Nephron (organoid): ENCODE results near the gene USP20.

Experiments
- H3K27ac Mint-ChIP-seq, 3 experiments: 2 replicates each; pipeline ENCODE4 v1.8.0; 2020; ENCODE audit warnings: mixed read lengths in 3 of 3, mild to moderate bottlenecking in 2 of 3, moderate library complexity in 1 of 3
- H3K27me3 Mint-ChIP-seq: 2 replicates; pipeline ENCODE4 v1.8.0; 2021; ENCODE audit warnings: low read depth, mild to moderate bottlenecking, moderate library complexity, mixed read lengths
- H3K36me3 Mint-ChIP-seq: 2 replicates; pipeline ENCODE4 v1.8.0; 2020; ENCODE audit warnings: low read depth, mixed read lengths
- H3K4me1 Mint-ChIP-seq: 2 replicates; pipeline ENCODE4 v1.8.0; 2020; ENCODE audit warnings: mixed read lengths
- H3K4me3 Mint-ChIP-seq, 3 experiments: 2 replicates each; pipeline ENCODE4 v1.8.0; 2020; ENCODE audit warnings: mild to moderate bottlenecking in 3 of 3, mixed read lengths in 3 of 3, moderate library complexity in 2 of 3
- H3K9me3 Mint-ChIP-seq: 2 replicates; pipeline ENCODE4 v1.8.0; 2020; ENCODE audit warnings: mixed read lengths
- TF ChIP-seq, protein P1 (sequence below), 3 experiments: fragments of 200-600 bp; sonication (generic); IDR thresholded peaks; one replicate each; pipeline ENCODE4 v1.5.0; 2021; ENCODE audit warnings: antibody characterized with exemption in 3 of 3; ENCODE audit not compliant: unreplicated experiment in 3 of 3

USP20 gene

DNA sequence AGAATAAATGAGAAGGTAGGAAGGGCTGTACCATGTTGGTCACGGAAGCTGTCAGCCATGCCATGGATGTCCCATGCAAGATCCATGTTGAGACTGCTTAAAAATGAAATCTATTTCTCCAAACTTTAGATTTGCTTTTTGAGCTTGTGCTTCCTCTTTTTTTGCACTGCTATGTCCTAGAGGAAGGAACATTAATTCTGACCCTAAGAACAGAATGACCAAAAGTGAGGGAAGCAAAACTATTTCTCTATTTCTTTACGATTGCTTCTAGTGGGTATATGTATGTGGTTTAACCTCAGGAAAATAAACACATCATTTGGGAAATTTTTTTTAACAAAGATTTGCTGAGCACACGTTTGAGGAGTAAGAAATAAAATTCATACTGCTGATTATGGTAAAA lies 84.6 kb downstream of the USP20 start:
- no peak overlapping the region for H3K27ac Mint-ChIP-seq
- TF ChIP-seq, protein P1, sequence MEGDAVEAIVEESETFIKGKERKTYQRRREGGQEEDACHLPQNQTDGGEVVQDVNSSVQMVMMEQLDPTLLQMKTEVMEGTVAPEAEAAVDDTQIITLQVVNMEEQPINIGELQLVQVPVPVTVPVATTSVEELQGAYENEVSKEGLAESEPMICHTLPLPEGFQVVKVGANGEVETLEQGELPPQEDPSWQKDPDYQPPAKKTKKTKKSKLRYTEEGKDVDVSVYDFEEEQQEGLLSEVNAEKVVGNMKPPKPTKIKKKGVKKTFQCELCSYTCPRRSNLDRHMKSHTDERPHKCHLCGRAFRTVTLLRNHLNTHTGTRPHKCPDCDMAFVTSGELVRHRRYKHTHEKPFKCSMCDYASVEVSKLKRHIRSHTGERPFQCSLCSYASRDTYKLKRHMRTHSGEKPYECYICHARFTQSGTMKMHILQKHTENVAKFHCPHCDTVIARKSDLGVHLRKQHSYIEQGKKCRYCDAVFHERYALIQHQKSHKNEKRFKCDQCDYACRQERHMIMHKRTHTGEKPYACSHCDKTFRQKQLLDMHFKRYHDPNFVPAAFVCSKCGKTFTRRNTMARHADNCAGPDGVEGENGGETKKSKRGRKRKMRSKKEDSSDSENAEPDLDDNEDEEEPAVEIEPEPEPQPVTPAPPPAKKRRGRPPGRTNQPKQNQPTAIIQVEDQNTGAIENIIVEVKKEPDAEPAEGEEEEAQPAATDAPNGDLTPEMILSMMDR (IDR thresholded peaks at IDR 0.05; ENCODE audit: unreplicated experiment in 3 of 3), result no peak
- H3K27me3 Mint-ChIP-seq, result no peaks in the 10 kb centered on the region
- H3K4me1 Mint-ChIP-seq, result no peaks in the 10 kb centered on the region
- H3K9me3 Mint-ChIP-seq, result no peaks in the 10 kb centered on the region
- H3K4me3 Mint-ChIP-seq, result no peak overlapping the region
- peaks cover 38% of the 10 kb centered on the region for H3K36me3 Mint-ChIP-seq

DNA sequence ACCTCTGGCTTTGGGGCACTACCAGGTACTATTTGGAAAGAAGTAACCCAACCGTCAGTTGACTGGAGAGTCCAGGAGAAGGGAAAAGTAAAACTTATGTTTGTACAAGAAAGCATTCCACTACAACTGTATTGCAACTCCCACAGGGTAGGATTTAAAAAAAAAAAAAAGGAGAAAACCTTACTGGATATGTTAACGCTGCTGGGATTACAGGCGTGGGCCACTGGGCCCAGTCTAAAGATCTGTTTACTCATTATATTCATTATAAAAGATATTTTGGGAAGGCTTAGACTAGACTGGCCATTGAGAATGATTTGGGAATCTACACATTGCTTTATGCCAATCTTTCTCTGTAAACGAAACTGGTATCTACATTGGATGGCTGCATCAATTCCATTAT lies 86.6 kb downstream of the USP20 start:
- H3K4me1 Mint-ChIP-seq, result no peaks in the 10 kb centered on the region
- TF ChIP-seq, protein P1 (IDR thresholded peaks at IDR 0.05; ENCODE audit: unreplicated experiment in 3 of 3), result no peak
- H3K27ac Mint-ChIP-seq, result no peak overlapping the region
- no peaks in the 10 kb centered on the region for H3K27me3 Mint-ChIP-seq
- no peak overlapping the region for H3K4me3 Mint-ChIP-seq
- peaks cover 48% of the 10 kb centered on the region for H3K36me3 Mint-ChIP-seq
- H3K9me3 Mint-ChIP-seq, result no peaks in the 10 kb centered on the region

DNA sequence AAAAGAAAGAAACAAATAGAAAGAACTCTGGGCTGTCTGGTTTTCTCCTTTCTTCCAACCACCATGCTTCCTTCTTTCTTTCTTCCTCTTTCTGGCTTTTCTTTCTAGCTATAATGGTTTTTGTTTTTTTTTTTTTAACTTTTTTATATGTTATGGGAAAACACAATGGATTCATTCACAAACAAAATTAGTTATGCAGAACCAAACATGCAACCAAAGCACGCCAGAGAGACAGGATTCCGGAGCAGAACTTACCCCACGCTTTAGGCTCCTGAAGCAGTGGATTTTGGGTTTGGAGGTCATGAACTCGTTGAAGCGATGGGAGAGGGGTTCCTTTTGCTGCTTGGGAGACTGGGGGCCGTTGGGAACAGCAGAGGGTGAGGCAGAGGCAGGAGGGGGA lies 88.3 kb downstream of the USP20 start:
- no peaks in the 10 kb centered on the region for H3K4me1 Mint-ChIP-seq
- no peaks in the 10 kb centered on the region for H3K27me3 Mint-ChIP-seq
- no peak overlapping the region for H3K4me3 Mint-ChIP-seq
- H3K27ac Mint-ChIP-seq, result no peak overlapping the region
- H3K36me3 Mint-ChIP-seq, result peaks cover 53% of the 10 kb centered on the region
- TF ChIP-seq, protein P1 (IDR thresholded peaks at IDR 0.05; ENCODE audit: unreplicated experiment in 3 of 3), result no peak
- H3K9me3 Mint-ChIP-seq, result no peaks in the 10 kb centered on the region

DNA sequence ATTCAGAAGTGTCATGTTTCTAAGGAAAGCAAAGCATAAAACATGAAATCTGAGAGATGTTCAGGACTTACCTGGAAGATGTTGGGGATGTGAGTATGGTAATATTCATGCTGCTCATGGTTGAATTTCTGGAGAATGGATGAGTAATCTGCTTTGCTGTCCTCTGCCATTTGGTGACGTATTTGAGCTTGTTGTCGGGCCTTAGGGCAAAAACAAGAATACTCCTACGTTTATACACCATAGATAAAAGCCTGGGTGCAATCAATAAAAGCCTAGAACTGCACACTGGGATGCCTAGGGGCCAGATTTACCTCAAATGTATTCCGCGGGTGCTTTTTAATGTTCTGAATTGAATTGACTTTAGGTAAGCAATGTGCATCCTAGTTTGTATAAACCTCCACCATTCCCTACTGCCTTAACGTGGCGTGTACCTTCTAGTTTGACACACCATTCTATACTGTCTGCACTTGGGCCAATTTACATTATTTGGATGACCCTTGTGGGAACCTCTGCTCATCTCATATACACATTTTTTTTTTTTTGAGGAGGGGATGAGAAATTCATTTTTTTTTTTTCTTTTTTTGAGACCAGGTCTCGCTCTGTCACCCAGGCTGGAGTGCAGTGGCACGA lies 94.4 kb downstream of the USP20 start:
- Mint-ChIP-seq H3K9me3 (no peaks in the 10 kb centered on the region), H3K4me1 (peaks cover 29% of the 10 kb centered on the region), H3K27me3 (no peaks in the 10 kb centered on the region), H3K36me3 (peaks cover 30% of the 10 kb centered on the region), H3K27ac (no peak overlapping the region), H3K4me3 (no peak overlapping the region)
- TF ChIP-seq, protein P1 (IDR thresholded peaks at IDR 0.05; ENCODE audit: unreplicated experiment in 3 of 3), result no peak

DNA sequence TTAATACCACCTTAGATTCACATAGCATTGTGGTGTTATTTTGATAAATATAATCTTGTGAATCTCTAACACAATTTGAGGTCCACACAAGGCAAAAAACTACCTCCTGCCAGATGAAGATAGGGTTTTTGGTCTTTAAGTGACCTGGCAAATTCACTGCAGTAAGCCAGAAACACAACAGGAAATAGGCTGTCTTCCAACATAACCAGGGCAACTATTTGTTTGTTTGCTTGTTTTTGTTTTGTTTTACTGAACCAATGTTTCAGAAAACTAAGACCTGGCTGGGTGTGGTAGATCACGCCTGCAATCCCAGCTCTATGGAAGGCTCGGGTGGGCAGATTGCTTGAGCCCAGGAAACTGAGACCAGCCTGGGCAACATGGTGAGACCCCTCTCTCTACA lies 95.5 kb downstream of the USP20 start:
- Mint-ChIP-seq H3K4me1 (peaks cover 33% of the 10 kb centered on the region), H3K27me3 (no peaks in the 10 kb centered on the region), H3K27ac (no peak overlapping the region), H3K9me3 (no peaks in the 10 kb centered on the region), H3K36me3 (peaks cover 26% of the 10 kb centered on the region), H3K4me3 (no peak overlapping the region)
- TF ChIP-seq, protein P1 (IDR thresholded peaks at IDR 0.05; ENCODE audit: unreplicated experiment in 3 of 3), result no peak
